Measurements from ENCODE around the gene TFIP11. TPM values are rescaled to one million over a fixed set of nuclear protein-coding genes. Genes with fewer than 3 reads are reported as not detected.

The TFIP11 gene
- total RNA-seq, 1 experiment from 2014 or later, result 29.8 TPM

GRCh38 chr22:26463688-26464087 is 48.6 kb downstream of the TFIP11 start:
- H3K36me3 ChIP-seq (ENCODE audit: control insufficient read depth, insufficient read depth, low read length), result peaks cover 6% of the 10 kb centered on the region
- intact Hi-C loops (cut with micrococcal nuclease; ENCODE audit: unreplicated experiment), result loop anchor here (5.0 to 10.0 kb wide), 2 partner anchors 61 to 99 kb away; no protein-coding TSS in a partner anchor

GRCh38 chr22:26463101-26463661 is 49.1 kb downstream of the TFIP11 start:
- ATAC-seq (no peak), DNase-seq (ENCODE audit: low read depth, low spot score) (no peak)
- no peak overlapping the region for H3K4me3 ChIP-seq (ENCODE audit: low read depth in 2 of 2, low read length in 2 of 2)
- no peak overlapping the region for H3K27ac ChIP-seq (ENCODE audit: low read length)
- intact Hi-C loops (cut with micrococcal nuclease; ENCODE audit: unreplicated experiment) (loop anchor here (5.0 to 10.0 kb wide), 2 partner anchors 61 to 98 kb away; no protein-coding TSS in a partner anchor), in situ Hi-C loops (cut with HindIII; ENCODE audit: low pct_unique_long_range_greater_than_20kb, low sequenced_read_pairs) (no loop called here)
- H3K27me3 ChIP-seq (ENCODE audit: control insufficient read depth, insufficient read depth, low read length), result no peaks in the 10 kb centered on the region
- ChIA-PET POLR2A (interaction anchor here (0.6 kb wide), 1 partner anchor 17 kb away, joined by 3 read pairs; no protein-coding TSS in a partner anchor), CTCF (no interaction called here)
- no peaks in the 10 kb centered on the region for H3K9me3 ChIP-seq (ENCODE audit: control insufficient read depth, insufficient read depth, low read depth, low read length)
- no TSS peak for BruUV-seq (replicated peaks)
- H3K36me3 ChIP-seq (ENCODE audit: control insufficient read depth, insufficient read depth, low read length), result peaks cover 6% of the 10 kb centered on the region
- H3K4me1 ChIP-seq (ENCODE audit: control insufficient read depth, insufficient read depth, low read length), result no peaks in the 10 kb centered on the region
- TF ChIP-seq CTCF (IDR thresholded peaks at IDR 0.05), result no peak
- TF ChIP-seq TCF7L2 (IDR thresholded peaks at IDR 0.05; ENCODE audit: low read depth, low read length), result no peak

More at GRCh38 chr22:26463688-26464087, 48.6 kb downstream of the TFIP11 start:
- Histone ChIP-seq H3K27me3 (ENCODE audit: control insufficient read depth, insufficient read depth, low read length) (no peaks in the 10 kb centered on the region), H3K4me1 (ENCODE audit: control insufficient read depth, insufficient read depth, low read length) (no peaks in the 10 kb centered on the region), H3K4me3 (ENCODE audit: low read depth in 2 of 2, low read length in 2 of 2) (no peak overlapping the region), H3K9me3 (ENCODE audit: control insufficient read depth, insufficient read depth, low read depth, low read length) (no peaks in the 10 kb centered on the region), H3K27ac (ENCODE audit: low read length) (no peak overlapping the region)
- ChIA-PET POLR2A (no interaction called here), CTCF (no interaction called here)
- no TSS peak for BruUV-seq (replicated peaks)
- ATAC-seq (no peak), DNase-seq (ENCODE audit: low read depth, low spot score) (no peak)
- no peak for TF ChIP-seq POLR2AphosphoS5 (IDR thresholded peaks at IDR 0.05; ENCODE audit: low read depth, low read length)
- no peak for TF ChIP-seq CTCF (IDR thresholded peaks at IDR 0.05)
- TF ChIP-seq SIN3A (IDR thresholded peaks at IDR 0.05; ENCODE audit: borderline replicate concordance, insufficient read depth, low read depth, low read length), result no peak
- TF ChIP-seq REST (IDR thresholded peaks at IDR 0.05; ENCODE audit: insufficient read depth in 1 of 2, low read depth in 2 of 2, low read length in 1 of 2), result no peak
- TF ChIP-seq TCF7L2 (IDR thresholded peaks at IDR 0.05; ENCODE audit: low read depth, low read length), result no peak
- in situ Hi-C loops (cut with HindIII; ENCODE audit: low pct_unique_long_range_greater_than_20kb, low sequenced_read_pairs), result no loop called here
